H1 (cell line): Measurements from ENCODE around the gene BLTP3B. TPM values are rescaled to one million over a fixed set of nuclear protein-coding genes. Genes with fewer than 3 reads are reported as not detected.

ENCODE experiments used
- CTCF ChIA-PET: fragments of 300-600 bp; sonication (Branson Sonifier 250); formaldehyde crosslinking; loops from one replicate; lab custom pipeline; 2021; ENCODE audit not compliant: partially characterized antibody; lab: Charles Lee
- POLR2A ChIA-PET: fragments of 300-600 bp; sonication (Branson Sonifier 250); formaldehyde crosslinking; loops from one replicate; lab custom pipeline; 2021; ENCODE audit warnings: inconsistent platforms; ENCODE audit not compliant: partially characterized antibody; lab: Charles Lee
- DNase-seq, 2 experiments: peaks; one replicate each; pipeline versions ENCODE4 v3.0.0 to v3.0.0-alpha.2; 2010 to 2022; ENCODE audit warnings: low spot score in 2 of 2, low read depth in 1 of 2, mixed read lengths in 1 of 2
- FAIRE-seq: peaks from 2 replicates; lab custom pipeline; 2011; peaks lifted over from hg19 to GRCh38; lab: Jason Lieb, UNC
- H2AFZ ChIP-seq: 2 replicates; pipeline ENCODE4 v1.8.1; 2012; ENCODE audit warnings: low read length, inconsistent platforms
- H2AK5ac ChIP-seq: 2 replicates; pipeline ENCODE4 v1.6.1; 2013; ENCODE audit warnings: low read depth, low read length
- H2BK120ac ChIP-seq: replicated peaks from 2 replicates; pipeline ENCODE3; 2013; ENCODE audit warnings: low read depth, low read length, inconsistent platforms
- H2BK12ac ChIP-seq: 2 replicates; pipeline ENCODE4 v1.6.1; 2013; ENCODE audit warnings: low read depth, low read length
- H2BK15ac ChIP-seq: 2 replicates; pipeline ENCODE4 v1.6.1; 2013; ENCODE audit warnings: low read length
- H2BK20ac ChIP-seq: 2 replicates; pipeline ENCODE4 v1.6.1; 2013; ENCODE audit warnings: low read length
- H2BK5ac ChIP-seq: 2 replicates; pipeline ENCODE4 v1.6.1; 2013; ENCODE audit warnings: low read depth, low read length
- H3K14ac ChIP-seq: 2 replicates; pipeline ENCODE4 v1.6.1; 2013; ENCODE audit warnings: inconsistent platforms; ENCODE audit not compliant: insufficient read length
- H3K18ac ChIP-seq: 2 replicates; pipeline ENCODE4 v1.6.1; 2013; ENCODE audit warnings: low read length; ENCODE audit errors: extremely low read depth
- H3K23ac ChIP-seq: 2 replicates; pipeline ENCODE4 v1.6.1; 2013; ENCODE audit warnings: inconsistent platforms; ENCODE audit not compliant: insufficient read length
- H3K23me2 ChIP-seq: 2 replicates; pipeline ENCODE4 v1.6.1; 2013; ENCODE audit warnings: low read depth, low read length
- H3K27ac ChIP-seq: 2 replicates; pipeline ENCODE4 v1.6.1; 2011; ENCODE audit warnings: low read depth, low read length, inconsistent platforms
- H3K27me3 ChIP-seq, 4 experiments: replicated peaks in 1 of 4; 1 replicate in 1 of 4; 2 replicates in 3 of 4; pipeline versions ENCODE4 v1.6.1 to v1.8.1; 2011 to 2013; ENCODE audit warnings: low read length in 3 of 4, mild to moderate bottlenecking in 3 of 4, inconsistent platforms in 2 of 4, mixed read lengths in 2 of 4, moderate library complexity in 1 of 4; ENCODE audit not compliant: control insufficient read depth in 3 of 4, insufficient read depth in 3 of 4; ENCODE audit errors: extremely low read depth in 1 of 4
- H3K36me3 ChIP-seq, 4 experiments: 2 replicates each; pipeline versions ENCODE4 v1.6.1 to v1.8.1; 2011 to 2013; ENCODE audit warnings: mild to moderate bottlenecking in 4 of 4, low read length in 3 of 4, moderate library complexity in 2 of 4, control low read depth in 1 of 4, inconsistent platforms in 1 of 4; ENCODE audit not compliant: insufficient read depth in 4 of 4, control insufficient read depth in 2 of 4
- H3K4ac ChIP-seq: replicated peaks from 2 replicates; pipeline ENCODE3; 2013; ENCODE audit warnings: low read length, low read depth, mixed read lengths, inconsistent platforms; ENCODE audit not compliant: insufficient read length
- H3K4me1 ChIP-seq, 4 experiments: replicated peaks in 1 of 4; 1 replicate in 1 of 4; 2 replicates in 3 of 4; pipeline versions ENCODE4 v1.6.1 to v1.8.1; 2011 to 2013; ENCODE audit warnings: low read length in 3 of 4, inconsistent platforms in 2 of 4, mixed read lengths in 1 of 4; ENCODE audit not compliant: insufficient read depth in 4 of 4, control insufficient read depth in 3 of 4
- H3K4me2 ChIP-seq, 2 experiments: 2 replicates each; pipeline versions ENCODE4 v1.6.1 to v1.8.1; 2011 to 2013; ENCODE audit warnings: low read depth in 2 of 2, low read length in 2 of 2, control low read depth in 1 of 2, inconsistent platforms in 1 of 2, mild to moderate bottlenecking in 1 of 2; ENCODE audit not compliant: insufficient read depth in 1 of 2
- H3K4me3 ChIP-seq, 4 experiments: fragments of 200-600, 300-600 bp in 1 of 4; sonication (generic), shearing (Covaris generic), sonication (Bioruptor Twin) in 1 of 4; 2 replicates each; pipeline versions ENCODE4 v1.5.1 to v1.8.1; 2011 to 2016; ENCODE audit warnings: low read length in 4 of 4, low read depth in 3 of 4, control low read depth in 2 of 4, inconsistent platforms in 2 of 4, mild to moderate bottlenecking in 2 of 4, mixed read lengths in 1 of 4, moderate library complexity in 1 of 4; ENCODE audit not compliant: insufficient read depth in 2 of 4; ENCODE audit errors: extremely low read depth in 1 of 4
- H3K56ac ChIP-seq: replicated peaks from 2 replicates; pipeline ENCODE3; 2013; ENCODE audit warnings: low read depth, mild to moderate bottlenecking, mixed read lengths, low read length, inconsistent platforms; ENCODE audit not compliant: insufficient read length
- H3K79me1 ChIP-seq: 2 replicates; pipeline ENCODE4 v1.6.1; 2013; ENCODE audit warnings: low read depth, low read length, control low read depth
- H3K79me2 ChIP-seq, 2 experiments: 2 replicates each; pipeline versions ENCODE4 v1.6.1 to v1.8.1; 2012 to 2013; ENCODE audit warnings: low read length in 2 of 2, mild to moderate bottlenecking in 2 of 2, inconsistent platforms in 1 of 2; ENCODE audit not compliant: insufficient read depth in 2 of 2, control insufficient read depth in 1 of 2
- H3K9ac ChIP-seq, 4 experiments: replicated peaks in 1 of 4; 1 replicate in 1 of 4; 2 replicates in 3 of 4; pipeline versions ENCODE4 v1.6.1 to v1.8.1; 2011 to 2013; ENCODE audit warnings: low read depth in 3 of 4, low read length in 3 of 4, control low read depth in 2 of 4, mild to moderate bottlenecking in 2 of 4, moderate library complexity in 2 of 4, inconsistent platforms in 1 of 4; ENCODE audit errors: extremely low read depth in 1 of 4
- H3K9me3 ChIP-seq, 2 experiments: 2 replicates each; pipeline versions ENCODE4 v1.6.1 to v1.8.1; 2012 to 2013; ENCODE audit warnings: mild to moderate bottlenecking in 2 of 2, moderate library complexity in 2 of 2, control low read depth in 1 of 2, inconsistent platforms in 1 of 2, low read depth in 1 of 2, low read length in 1 of 2, mixed read lengths in 1 of 2; ENCODE audit not compliant: insufficient read depth in 2 of 2
- H4K20me1 ChIP-seq, 2 experiments: replicated peaks in 1 of 2; 2 replicates each; pipeline versions ENCODE3 to v1.8.1; 2011 to 2013; ENCODE audit warnings: inconsistent platforms in 2 of 2, low read length in 2 of 2, mild to moderate bottlenecking in 1 of 2; ENCODE audit not compliant: insufficient read depth in 2 of 2, control insufficient read depth in 1 of 2
- H4K5ac ChIP-seq: 2 replicates; pipeline ENCODE4 v1.6.1; 2013; ENCODE audit warnings: low read length, low read depth, mixed read lengths, inconsistent platforms; ENCODE audit not compliant: insufficient read length
- H4K8ac ChIP-seq: 2 replicates; pipeline ENCODE4 v1.8.0; 2013; ENCODE audit warnings: mild to moderate bottlenecking, moderate library complexity, low read length, inconsistent platforms; ENCODE audit not compliant: insufficient read depth; ENCODE audit errors: extremely low read depth
- H4K91ac ChIP-seq: replicated peaks from 2 replicates; pipeline ENCODE3; 2013; ENCODE audit warnings: low read length, mixed read lengths, inconsistent platforms; ENCODE audit not compliant: insufficient read length
- ASH2L ChIP-seq: fragments of 200-600, 300-600 bp; sonication (generic); IDR thresholded peaks from one replicate; pipeline ENCODE4 v1.7.1; 2017; ENCODE audit warnings: low read length
- CTBP2 ChIP-seq: IDR thresholded peaks from 2 replicates; pipeline ENCODE4 v1.7.0; 2011; ENCODE audit warnings: borderline replicate concordance, mild to moderate bottlenecking, moderate library complexity, mixed read lengths, low read length; ENCODE audit not compliant: insufficient read depth, insufficient read length
- EGR1 ChIP-seq: IDR thresholded peaks from 2 replicates; pipeline ENCODE4 v1.6.1; 2011; ENCODE audit warnings: low read depth, low read length, borderline replicate concordance
- FOSL1 ChIP-seq: IDR thresholded peaks from 2 replicates; pipeline ENCODE4 v1.6.1; 2011; ENCODE audit warnings: mild to moderate bottlenecking, low read depth, low read length, moderate library complexity; ENCODE audit not compliant: insufficient read depth
- GABPA ChIP-seq: IDR thresholded peaks from 2 replicates; pipeline ENCODE4 v1.6.1; 2011; ENCODE audit warnings: mild to moderate bottlenecking, low read length, moderate library complexity, borderline replicate concordance; ENCODE audit not compliant: insufficient read depth
- HDAC2 ChIP-seq, 2 experiments: fragments of 300-600 bp in 1 of 2; sonication (generic) in 1 of 2; IDR thresholded peaks; 2 replicates each; pipeline ENCODE4 v1.6.1; 2011 to 2012; ENCODE audit warnings: low read depth in 2 of 2, low read length in 2 of 2, mild to moderate bottlenecking in 2 of 2, moderate library complexity in 2 of 2, borderline replicate concordance in 1 of 2, inconsistent platforms in 1 of 2
- KDM1A ChIP-seq: fragments of 200-600, 300-600 bp; sonication (generic); IDR thresholded peaks from 2 replicates; pipeline ENCODE4 v1.7.1; 2016; ENCODE audit warnings: mild to moderate bottlenecking, low read length, borderline replicate concordance
- RNF2 ChIP-seq: fragments of 200-900, 300-1000 bp; sonication (generic); IDR thresholded peaks from 2 replicates; pipeline ENCODE4 v1.7.1; 2016; ENCODE audit warnings: borderline replicate concordance, low read depth, mild to moderate bottlenecking, antibody characterized with exemption, low read length; ENCODE audit not compliant: poor library complexity, severe bottlenecking; ENCODE audit errors: missing control alignments
- SIRT6 ChIP-seq: IDR thresholded peaks from one replicate; pipeline ENCODE4 v1.7.1; 2012; ENCODE audit warnings: low read length, inconsistent platforms
- SIX5 ChIP-seq: IDR thresholded peaks from 2 replicates; pipeline ENCODE4 v1.6.1; 2011; ENCODE audit warnings: mild to moderate bottlenecking, low read depth, low read length
- USF2 ChIP-seq: IDR thresholded peaks from 2 replicates; pipeline ENCODE4 v1.6.1; 2011; ENCODE audit warnings: low read length, improper control_type of control experiment
- WGBS, 2 experiments: shearing (Covaris generic) in 1 of 2; methylation state at CpG; one replicate each; pipeline versions ENCODE4 v1.1.6 to v1.1.7; 2013 to 2015; ENCODE audit warnings: low lambda C conversion rate in 2 of 2, mixed read lengths in 2 of 2, inconsistent platforms in 1 of 2, low coverage in 1 of 2, missing lambda C conversion rate in 1 of 2; ENCODE audit not compliant: insufficient replicate concordance in 2 of 2, insufficient coverage in 1 of 2, insufficient read length in 1 of 2; ENCODE audit errors: extremely low coverage in 1 of 2, missing lambda C conversion rate in 1 of 2; 5-methylcytosine and 5-hydroxymethylcytosine counted together
- polyA plus RNA-seq, 7 experiments: library from polyadenylated mRNA; depleted of rRNA in 3 of 7; stranded (reverse) in 5 of 7; unstranded in 2 of 7; fragments of >200 nt in 5 of 7; fragments of 200-250 nt in 2 of 7; gene quantifications; 1 replicate in 5 of 7; 2 replicates in 1 of 7; 4 replicates in 1 of 7; pipeline versions ENCODE4 v1.2.1 to v1.2.3, GENCODE V29; 2011 to 2013; ENCODE audit warnings: missing spikeins in 2 of 7, mixed read lengths in 2 of 7
- total RNA-seq: library from RNA; stranded (reverse); fragmentation: NEBNext Ultra II Directional; extraction: Animal tissue kit (Norgen Biotek cat#: 25700); gene quantifications from 2 replicates; pipeline ENCODE4 v1.2.1, GENCODE V29; 2021

Gene BLTP3B
- total and polyA plus RNA-seq, 2 of the 8 experiments (the other 6 are each of a cell fraction or from before 2014, with no cell fraction given): 7.0 to 28.6 TPM

GRCh38 chr12:100120355-100120754 is 22.3 kb downstream of the BLTP3B start:
- CTCF ChIA-PET: interaction anchor here (0.6 to 1.4 kb wide), 3 partner anchors 8 to 52 kb away, joined by 3 to 4 read pairs (median 4); no protein-coding TSS in a partner anchor
- no peak overlapping the region for H4K5ac ChIP-seq
- no peak for FAIRE-seq
- TF ChIP-seq EGR1: no peak
- TF ChIP-seq GABPA: no peak
- TF ChIP-seq SIX5: no peak
- TF ChIP-seq USF2: no peak
- no peak for TF ChIP-seq HDAC2 (IDR thresholded peaks at IDR 0.05; ENCODE audit: borderline replicate concordance in 1 of 2, low read depth in 2 of 2, low read length in 2 of 2)
- TF ChIP-seq SIRT6: no peak
- TF ChIP-seq ASH2L: no peak
- TF ChIP-seq RNF2: no peak
- no peak for TF ChIP-seq KDM1A
- TF ChIP-seq CTBP2: no peak
- TF ChIP-seq FOSL1: no peak

More at GRCh38 chr12:100120355-100120754, 22.3 kb downstream of the BLTP3B start:
- POLR2A ChIA-PET: no interaction called here
- Histone ChIP-seq H3K9ac (no peak overlapping the region), H3K79me2 (peaks cover 0 to 84% of the 10 kb centered on the region in 2 experiments; a peak in 3 of 4 replicates), H3K27ac (no peak overlapping the region), H3K36me3 (no peaks in the 10 kb centered on the region), H2AK5ac (no peak overlapping the region), H3K27me3 (no peaks in the 10 kb centered on the region), H3K18ac (no peak overlapping the region), H3K23me2 (no peaks in the 10 kb centered on the region), H3K4me2 (no peak overlapping the region), H2BK5ac (no peak overlapping the region), H2BK120ac (no peak overlapping the region), H3K4me3 (no peak overlapping the region), H2BK15ac (no peak overlapping the region), H3K56ac (no peak overlapping the region), H2AFZ (no peak overlapping the region), H3K4me1 (peaks cover 0 to 2% (median 0%) of the 10 kb centered on the region in 4 experiments; a peak in 1 of 7 replicates), H2BK12ac (no peak overlapping the region), H3K79me1 (peaks cover 9% of the 10 kb centered on the region), H3K9me3 (no peaks in the 10 kb centered on the region), H4K8ac (no peak overlapping the region), H3K14ac (no peak overlapping the region), H4K91ac (no peak overlapping the region), H2BK20ac (no peak overlapping the region), H4K20me1 (no peaks in the 10 kb centered on the region), H3K23ac (no peak overlapping the region), H3K4ac (no peak overlapping the region)
- 96% methylated on average over 1 of the region's 1 CpG; no CpG with 5 or more reads in 1 of the 2 experiments for WGBS, 2 experiments
- DNase-seq: no peak
